Liver (tissue), 9 donors: ENCODE measurements around the gene TGM3. TPM values are rescaled to one million over a fixed set of nuclear protein-coding genes. Genes with fewer than 3 reads are reported as not detected.

Source experiments
- DNase-seq: peaks from one replicate; pipeline ENCODE4 v3.0.0-alpha.2; 2017; ENCODE audit warnings: low spot score
- H3K27ac ChIP-seq, 2 donors: one replicate each; pipeline ENCODE4 v1.7.0; 2013; ENCODE audit warnings: inconsistent platforms in 2 of 2, low read length in 2 of 2, control low read depth in 1 of 2, low read depth in 1 of 2, mild to moderate bottlenecking in 1 of 2
- H3K27me3 ChIP-seq, 4 donors: one replicate each; pipeline versions ENCODE4 v1.6.1 to v1.7.0; 2013; ENCODE audit warnings: low read length in 3 of 4, inconsistent platforms in 1 of 4, mild to moderate bottlenecking in 1 of 4, moderate library complexity in 1 of 4; ENCODE audit not compliant: control insufficient read depth in 4 of 4, insufficient read depth in 4 of 4
- H3K36me3 ChIP-seq, 4 donors: one replicate each; pipeline versions ENCODE4 v1.6.1 to v1.7.0; 2013; ENCODE audit warnings: low read length in 3 of 4, mild to moderate bottlenecking in 3 of 4, low read depth in 1 of 4, moderate library complexity in 1 of 4; ENCODE audit not compliant: control insufficient read depth in 4 of 4, insufficient read depth in 3 of 4
- H3K4me1 ChIP-seq, 4 donors: one replicate each; pipeline versions ENCODE4 v1.6.1 to v1.7.0; 2013; ENCODE audit warnings: low read length in 3 of 4, mild to moderate bottlenecking in 3 of 4, moderate library complexity in 1 of 4; ENCODE audit not compliant: control insufficient read depth in 4 of 4, insufficient read depth in 4 of 4
- H3K4me3 ChIP-seq, 3 donors: one replicate each; pipeline versions ENCODE4 v1.6.1 to v1.7.0; 2013; ENCODE audit warnings: low read length in 3 of 3, control low read depth in 1 of 3, low read depth in 1 of 3, mild to moderate bottlenecking in 1 of 3
- H3K9ac ChIP-seq, 2 donors: one replicate each; pipeline ENCODE4 v1.7.0; 2013; ENCODE audit warnings: low read length in 2 of 2, mild to moderate bottlenecking in 2 of 2, moderate library complexity in 2 of 2, control low read depth in 1 of 2, low read depth in 1 of 2
- H3K9me3 ChIP-seq, 4 donors: one replicate each; pipeline versions ENCODE4 v1.6.1 to v1.7.0; 2013; ENCODE audit warnings: low read length in 3 of 4; ENCODE audit not compliant: control insufficient read depth in 4 of 4
- CTCF ChIP-seq: fragments of 150-350 bp; IDR thresholded peaks from 2 replicates; pipeline ENCODE4 v1.5.1; 2017; ENCODE audit warnings: improper control_type of control experiment, low read depth, low read length; ENCODE audit not compliant: missing input control
- FOXA1 ChIP-seq: IDR thresholded peaks from 2 replicates; pipeline ENCODE4 v1.6.1; 2016; ENCODE audit warnings: antibody characterized with exemption
- FOXA2 ChIP-seq: IDR thresholded peaks from 2 replicates; pipeline ENCODE4 v1.6.1; 2016; ENCODE audit warnings: antibody characterized with exemption
- HNF4A ChIP-seq, 2 donors: conservative IDR thresholded peaks; 2 replicates each; pipeline ENCODE4 v1.6.1; 2016; ENCODE audit warnings: antibody characterized with exemption in 2 of 2, mild to moderate bottlenecking in 2 of 2
- HNF4G ChIP-seq: IDR thresholded peaks from 2 replicates; pipeline ENCODE4 v1.6.1; 2016; ENCODE audit warnings: antibody characterized with exemption
- JUND ChIP-seq, 2 donors: IDR thresholded peaks; 2 replicates each; pipeline ENCODE4 v1.6.1; 2016; ENCODE audit warnings: antibody characterized with exemption in 2 of 2
- MAX ChIP-seq: IDR thresholded peaks from 2 replicates; pipeline ENCODE4 v1.6.1; 2016; ENCODE audit warnings: antibody characterized with exemption
- NR2F2 ChIP-seq: IDR thresholded peaks from 2 replicates; pipeline ENCODE4 v1.6.1; 2016; ENCODE audit warnings: antibody characterized with exemption
- REST ChIP-seq: IDR thresholded peaks from 2 replicates; pipeline ENCODE4 v1.6.1; 2016; ENCODE audit warnings: antibody characterized with exemption, mild to moderate bottlenecking
- TAF1 ChIP-seq: conservative IDR thresholded peaks from 2 replicates; pipeline ENCODE4 v1.6.1; 2016; ENCODE audit warnings: antibody characterized with exemption, mild to moderate bottlenecking
- YY1 ChIP-seq: IDR thresholded peaks from 2 replicates; pipeline ENCODE4 v1.6.1; 2016; ENCODE audit warnings: antibody characterized with exemption, mild to moderate bottlenecking
- ZBTB33 ChIP-seq: IDR thresholded peaks from 2 replicates; pipeline ENCODE4 v1.6.1; 2016; ENCODE audit warnings: antibody characterized with exemption
- WGBS: extraction: QIAGEN DNeasy Blood & Tissue Kit; methylation state at CpG from one replicate; pipeline ENCODE4 v1.1.7; 2013; 5-methylcytosine and 5-hydroxymethylcytosine counted together
- polyA plus RNA-seq, 2 donors: library from polyadenylated mRNA; stranded (reverse) in 1 of 2; unstranded in 1 of 2; fragments of 200-250 nt in 1 of 2; fragments of >200 nt in 1 of 2; fragmentation: Nextera tagmentation in 1 of 2; extraction: Ambion mirVana in 1 of 2; gene quantifications; one replicate each; pipeline versions ENCODE4 v1.2.1 to v1.2.3, GENCODE V29; 2013 to 2015
- total RNA-seq, 2 donors: library from RNA; depleted of rRNA; stranded (reverse); fragments of >200 nt; gene quantifications; one replicate each; pipeline ENCODE4 v1.2.3, GENCODE V29; 2014
- donor health status: healthy.
- donor health status: healthy.
- donor health status: healthy.
- donor health status: healthy.
- donor health status: healthy.

The TGM3 gene
- total and polyA plus RNA-seq, 4 donors = 0.05 to 0.28 (median 0.08) TPM; not detected in 1

- Histone ChIP-seq H3K9ac (no peak overlapping the region), H3K9me3 (no peaks in the 10 kb centered on the region), H3K4me3 (no peak overlapping the region), H3K27me3 (no peaks in the 10 kb centered on the region), H3K36me3 (no peaks in the 10 kb centered on the region), H3K27ac (no peak overlapping the region), H3K4me1 (no peaks in the 10 kb centered on the region)
- TF ChIP-seq ZBTB33 = no peak
- TF ChIP-seq CTCF = no peak
- no peak for TF ChIP-seq JUND (IDR thresholded peaks at IDR 0.05)
- no peak for TF ChIP-seq YY1
- no peak for TF ChIP-seq REST
- no peak for TF ChIP-seq TAF1
- no peak for TF ChIP-seq HNF4G
- TF ChIP-seq FOXA2 = no peak
- TF ChIP-seq NR2F2 = no peak
- no peak for DNase-seq
- 87% methylated on average over 7 of the region's 7 CpGs for WGBS
Observed at GRCh38 chr20:2378893-2379292, 83.1 kb downstream of the TGM3 start.

GRCh38 chr20:2379511-2380229 lies 83.9 kb downstream of the TGM3 start:
- no peak overlapping the region for H3K9ac ChIP-seq
- no peak overlapping the region for H3K27ac ChIP-seq
- 59% methylated on average over 9 of the region's 9 CpGs for WGBS
- no peaks in the 10 kb centered on the region for H3K4me1 ChIP-seq
- no peak for DNase-seq
- no peak overlapping the region for H3K4me3 ChIP-seq
- H3K36me3 ChIP-seq = no peaks in the 10 kb centered on the region
- H3K27me3 ChIP-seq = no peaks in the 10 kb centered on the region
- no peak for TF ChIP-seq FOXA1
- no peak for TF ChIP-seq MAX
- no peak for TF ChIP-seq HNF4A (conservative IDR thresholded peaks at IDR 0.05)
- H3K9me3 ChIP-seq = no peaks in the 10 kb centered on the region
